Measurements from ENCODE around the gene TLN1. TPM values are rescaled to one million over a fixed set of nuclear protein-coding genes. Genes with fewer than 3 reads are reported as not detected.
A peak's percentile ranks its signal among the peaks of the same experiment; 100 is the strongest.

TLN1 gene, protein sequence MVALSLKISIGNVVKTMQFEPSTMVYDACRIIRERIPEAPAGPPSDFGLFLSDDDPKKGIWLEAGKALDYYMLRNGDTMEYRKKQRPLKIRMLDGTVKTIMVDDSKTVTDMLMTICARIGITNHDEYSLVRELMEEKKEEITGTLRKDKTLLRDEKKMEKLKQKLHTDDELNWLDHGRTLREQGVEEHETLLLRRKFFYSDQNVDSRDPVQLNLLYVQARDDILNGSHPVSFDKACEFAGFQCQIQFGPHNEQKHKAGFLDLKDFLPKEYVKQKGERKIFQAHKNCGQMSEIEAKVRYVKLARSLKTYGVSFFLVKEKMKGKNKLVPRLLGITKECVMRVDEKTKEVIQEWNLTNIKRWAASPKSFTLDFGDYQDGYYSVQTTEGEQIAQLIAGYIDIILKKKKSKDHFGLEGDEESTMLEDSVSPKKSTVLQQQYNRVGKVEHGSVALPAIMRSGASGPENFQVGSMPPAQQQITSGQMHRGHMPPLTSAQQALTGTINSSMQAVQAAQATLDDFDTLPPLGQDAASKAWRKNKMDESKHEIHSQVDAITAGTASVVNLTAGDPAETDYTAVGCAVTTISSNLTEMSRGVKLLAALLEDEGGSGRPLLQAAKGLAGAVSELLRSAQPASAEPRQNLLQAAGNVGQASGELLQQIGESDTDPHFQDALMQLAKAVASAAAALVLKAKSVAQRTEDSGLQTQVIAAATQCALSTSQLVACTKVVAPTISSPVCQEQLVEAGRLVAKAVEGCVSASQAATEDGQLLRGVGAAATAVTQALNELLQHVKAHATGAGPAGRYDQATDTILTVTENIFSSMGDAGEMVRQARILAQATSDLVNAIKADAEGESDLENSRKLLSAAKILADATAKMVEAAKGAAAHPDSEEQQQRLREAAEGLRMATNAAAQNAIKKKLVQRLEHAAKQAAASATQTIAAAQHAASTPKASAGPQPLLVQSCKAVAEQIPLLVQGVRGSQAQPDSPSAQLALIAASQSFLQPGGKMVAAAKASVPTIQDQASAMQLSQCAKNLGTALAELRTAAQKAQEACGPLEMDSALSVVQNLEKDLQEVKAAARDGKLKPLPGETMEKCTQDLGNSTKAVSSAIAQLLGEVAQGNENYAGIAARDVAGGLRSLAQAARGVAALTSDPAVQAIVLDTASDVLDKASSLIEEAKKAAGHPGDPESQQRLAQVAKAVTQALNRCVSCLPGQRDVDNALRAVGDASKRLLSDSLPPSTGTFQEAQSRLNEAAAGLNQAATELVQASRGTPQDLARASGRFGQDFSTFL (N-terminal part only)
- 245 and 268 TPM in 2 replicates for total RNA-seq

DNA sequence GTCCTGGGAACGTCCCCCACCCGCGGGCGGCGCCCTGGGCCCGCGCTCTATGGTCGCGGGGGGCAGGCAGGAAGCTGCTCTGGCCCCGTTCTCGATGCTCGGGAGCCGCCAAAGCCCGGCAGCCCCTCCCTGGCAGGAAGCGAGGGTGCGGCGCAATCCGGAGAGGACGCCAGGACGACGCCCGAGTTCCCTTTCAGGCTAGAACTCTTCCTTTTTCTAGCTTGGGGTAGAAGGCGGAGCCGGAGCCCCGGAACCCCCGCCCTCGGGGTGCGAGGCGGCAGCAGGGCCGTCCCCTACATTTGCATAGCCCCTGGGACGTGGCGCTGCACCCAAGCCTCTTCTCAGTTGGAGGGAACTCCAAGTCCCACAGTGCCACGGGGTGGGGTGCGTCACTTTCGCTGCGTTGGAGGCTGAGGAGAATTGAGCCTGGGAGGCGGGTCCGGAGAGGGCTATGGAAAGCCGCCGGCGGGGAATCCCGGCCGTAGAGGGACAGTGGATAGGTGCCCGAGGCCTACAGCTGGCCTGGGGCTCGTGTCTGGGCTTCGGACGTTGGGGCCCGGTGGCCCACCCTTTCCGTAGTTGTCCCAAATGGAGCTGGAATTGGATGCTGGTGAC lies at the start of gene TLN1, which contains the start of gene CREB3:
TLN1 (minus strand) TSS at position 11 of the 615 bp plus-strand sequence. CDS start 6,501 bp downstream, outside the sequence.
CREB3 (plus strand) TSS at position 482 of the 615 bp plus-strand sequence; CDS start at position 589, 107 bp downstream.
- H3K4me3 ChIP-seq (ENCODE audit: low read depth, low read length): peak within 1 kb of the TSS; percentile 93
- peaks cover 2% of the 10 kb centered on the region for H3K36me3 ChIP-seq (ENCODE audit: control insufficient read depth, insufficient read depth, low read length)
- H3K27me3 ChIP-seq (ENCODE audit: control insufficient read depth, insufficient read depth, low read length): no peaks in the 10 kb centered on the region
- TF ChIP-seq, protein P1, sequence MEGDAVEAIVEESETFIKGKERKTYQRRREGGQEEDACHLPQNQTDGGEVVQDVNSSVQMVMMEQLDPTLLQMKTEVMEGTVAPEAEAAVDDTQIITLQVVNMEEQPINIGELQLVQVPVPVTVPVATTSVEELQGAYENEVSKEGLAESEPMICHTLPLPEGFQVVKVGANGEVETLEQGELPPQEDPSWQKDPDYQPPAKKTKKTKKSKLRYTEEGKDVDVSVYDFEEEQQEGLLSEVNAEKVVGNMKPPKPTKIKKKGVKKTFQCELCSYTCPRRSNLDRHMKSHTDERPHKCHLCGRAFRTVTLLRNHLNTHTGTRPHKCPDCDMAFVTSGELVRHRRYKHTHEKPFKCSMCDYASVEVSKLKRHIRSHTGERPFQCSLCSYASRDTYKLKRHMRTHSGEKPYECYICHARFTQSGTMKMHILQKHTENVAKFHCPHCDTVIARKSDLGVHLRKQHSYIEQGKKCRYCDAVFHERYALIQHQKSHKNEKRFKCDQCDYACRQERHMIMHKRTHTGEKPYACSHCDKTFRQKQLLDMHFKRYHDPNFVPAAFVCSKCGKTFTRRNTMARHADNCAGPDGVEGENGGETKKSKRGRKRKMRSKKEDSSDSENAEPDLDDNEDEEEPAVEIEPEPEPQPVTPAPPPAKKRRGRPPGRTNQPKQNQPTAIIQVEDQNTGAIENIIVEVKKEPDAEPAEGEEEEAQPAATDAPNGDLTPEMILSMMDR (IDR thresholded peaks at IDR 0.05; ENCODE audit: insufficient read depth, low read length, poor library complexity, severe bottlenecking): no peak
- DNase-seq (ENCODE audit: low read depth): peak; percentile 95

DNA sequence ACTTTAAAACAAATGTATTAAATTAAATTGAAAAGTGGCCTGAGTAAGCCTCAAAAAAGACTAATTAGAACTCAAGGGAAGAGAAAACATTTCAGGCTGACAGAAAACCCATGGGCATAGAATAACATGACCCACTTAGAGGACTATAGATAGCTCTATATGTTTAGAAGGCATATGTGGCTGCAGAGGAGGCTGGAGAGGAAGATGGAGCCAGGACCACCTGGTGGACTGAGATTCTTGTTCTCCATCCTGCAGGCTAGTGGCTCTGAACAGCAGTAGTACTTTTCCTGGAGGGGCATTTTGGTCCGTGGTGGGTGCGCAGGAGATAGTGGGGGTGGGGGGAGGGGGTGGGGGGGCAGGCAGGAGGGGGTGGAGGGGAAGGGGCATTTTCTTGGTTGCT lies 49.1 kb upstream of the TLN1 start:
- TF ChIP-seq, protein P1 (IDR thresholded peaks at IDR 0.05; ENCODE audit: insufficient read depth, low read length, poor library complexity, severe bottlenecking): no peak
- Histone ChIP-seq H3K4me3 (ENCODE audit: low read depth, low read length) (no peak overlapping the region), H3K27me3 (ENCODE audit: control insufficient read depth, insufficient read depth, low read length) (no peaks in the 10 kb centered on the region), H3K36me3 (ENCODE audit: control insufficient read depth, insufficient read depth, low read length) (no peaks in the 10 kb centered on the region)
- no peak for DNase-seq (ENCODE audit: low read depth)

DNA sequence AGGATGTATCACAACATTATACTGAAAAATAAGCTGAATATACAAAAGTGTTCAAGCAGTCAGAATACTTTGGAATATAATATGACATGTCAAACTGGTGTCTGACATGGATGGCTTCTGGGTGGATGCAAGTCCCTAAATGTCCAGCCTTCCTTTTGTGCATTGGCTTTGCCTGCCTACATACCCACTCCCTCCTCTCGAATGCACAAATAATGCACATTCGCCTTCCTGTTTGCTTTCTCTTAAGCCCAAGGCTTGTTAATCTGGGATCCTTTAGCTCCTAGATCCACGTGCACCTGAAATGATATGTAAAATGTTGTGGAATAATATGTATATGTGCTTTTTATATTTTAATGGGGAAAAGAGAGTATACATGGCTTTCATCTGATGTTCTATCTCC lies 46.5 kb upstream of the TLN1 start:
- no peaks in the 10 kb centered on the region for H3K36me3 ChIP-seq (ENCODE audit: control insufficient read depth, insufficient read depth, low read length)
- TF ChIP-seq, protein P1 (IDR thresholded peaks at IDR 0.05; ENCODE audit: insufficient read depth, low read length, poor library complexity, severe bottlenecking): no peak
- no peak overlapping the region for H3K4me3 ChIP-seq (ENCODE audit: low read depth, low read length)
- no peak for DNase-seq (ENCODE audit: low read depth)
- H3K27me3 ChIP-seq (ENCODE audit: control insufficient read depth, insufficient read depth, low read length): no peaks in the 10 kb centered on the region

DNA sequence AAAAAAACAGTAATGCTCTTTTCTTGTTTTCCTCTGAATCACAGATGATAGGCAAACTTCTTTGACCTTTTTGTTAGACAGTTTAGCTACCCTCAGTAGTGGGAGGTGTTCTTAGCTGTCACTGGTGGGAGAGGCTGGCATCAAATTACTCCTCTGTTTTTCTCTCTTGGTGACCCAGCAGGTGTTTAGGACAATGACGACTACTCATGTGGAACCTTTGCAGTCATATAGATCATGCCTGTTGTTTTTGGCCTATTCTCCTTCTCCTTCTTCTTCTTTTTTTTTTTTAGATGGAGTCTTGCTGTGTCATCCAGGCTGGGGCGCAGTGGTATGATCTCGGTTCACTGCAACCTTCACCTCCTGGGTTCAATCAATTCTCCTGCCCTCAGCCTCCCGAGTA lies 44.0 kb upstream of the TLN1 start:
- no peaks in the 10 kb centered on the region for H3K27me3 ChIP-seq (ENCODE audit: control insufficient read depth, insufficient read depth, low read length)
- H3K36me3 ChIP-seq (ENCODE audit: control insufficient read depth, insufficient read depth, low read length): no peaks in the 10 kb centered on the region
- H3K4me3 ChIP-seq (ENCODE audit: low read depth, low read length): no peak overlapping the region
- DNase-seq (ENCODE audit: low read depth): no peak
- TF ChIP-seq, protein P1 (IDR thresholded peaks at IDR 0.05; ENCODE audit: insufficient read depth, low read length, poor library complexity, severe bottlenecking): no peak
